Measurements from ENCODE around the gene USP6.
"Not testable (repeated sequence)": the region's sequence is repeated elsewhere in the genome, so short reads cannot be mapped to it uniquely, and the experiment has no call there.

DNA sequence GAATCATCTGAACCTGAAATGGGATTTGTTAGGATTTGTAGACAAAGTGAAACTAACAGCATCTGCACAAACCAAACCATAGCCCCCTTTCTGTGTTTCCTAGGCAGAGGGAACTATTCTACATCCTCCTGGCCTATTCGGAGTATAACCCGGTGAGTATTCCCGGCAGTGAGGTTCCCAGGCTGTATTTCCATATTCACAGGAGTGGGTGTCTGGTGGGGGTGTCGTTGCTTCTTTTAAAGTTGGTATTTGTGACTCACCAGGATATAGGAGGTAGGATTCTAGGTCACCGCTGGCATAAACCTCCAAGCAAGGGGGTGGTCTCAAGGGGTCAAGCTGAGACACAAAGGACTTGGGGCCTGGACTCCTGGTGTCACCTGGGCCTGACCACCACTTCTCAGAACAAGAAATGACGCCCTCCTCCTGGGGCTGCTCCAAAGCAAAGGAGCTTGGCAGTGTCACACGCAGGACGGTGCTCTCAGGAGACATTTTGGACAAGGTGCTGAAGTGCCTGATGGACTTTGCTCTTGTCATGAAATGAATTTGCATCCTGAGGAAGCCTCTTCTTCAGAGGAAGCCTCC lies 19.4 kb downstream of the USP6 start:
- not testable (repeated sequence) for TF ChIP-seq POLR2A (IDR thresholded peaks at IDR 0.05); POLR2AphosphoS5 (IDR thresholded peaks at IDR 0.05; ENCODE audit: insufficient read depth in 1 of 2, low read depth in 1 of 2)
- TF ChIP-seq, protein P1, sequence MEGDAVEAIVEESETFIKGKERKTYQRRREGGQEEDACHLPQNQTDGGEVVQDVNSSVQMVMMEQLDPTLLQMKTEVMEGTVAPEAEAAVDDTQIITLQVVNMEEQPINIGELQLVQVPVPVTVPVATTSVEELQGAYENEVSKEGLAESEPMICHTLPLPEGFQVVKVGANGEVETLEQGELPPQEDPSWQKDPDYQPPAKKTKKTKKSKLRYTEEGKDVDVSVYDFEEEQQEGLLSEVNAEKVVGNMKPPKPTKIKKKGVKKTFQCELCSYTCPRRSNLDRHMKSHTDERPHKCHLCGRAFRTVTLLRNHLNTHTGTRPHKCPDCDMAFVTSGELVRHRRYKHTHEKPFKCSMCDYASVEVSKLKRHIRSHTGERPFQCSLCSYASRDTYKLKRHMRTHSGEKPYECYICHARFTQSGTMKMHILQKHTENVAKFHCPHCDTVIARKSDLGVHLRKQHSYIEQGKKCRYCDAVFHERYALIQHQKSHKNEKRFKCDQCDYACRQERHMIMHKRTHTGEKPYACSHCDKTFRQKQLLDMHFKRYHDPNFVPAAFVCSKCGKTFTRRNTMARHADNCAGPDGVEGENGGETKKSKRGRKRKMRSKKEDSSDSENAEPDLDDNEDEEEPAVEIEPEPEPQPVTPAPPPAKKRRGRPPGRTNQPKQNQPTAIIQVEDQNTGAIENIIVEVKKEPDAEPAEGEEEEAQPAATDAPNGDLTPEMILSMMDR (IDR thresholded peaks at IDR 0.05): not testable (repeated sequence)
